Stimulated activated CD4-positive, alpha-beta T cell treated with anti-CD3 and anti-CD28 coated beads, Interleukin-15, amount 100 ng/mL, for 48 hours (primary cell): ENCODE measurements around the gene MFNG.
"Not testable (repeated sequence)": the region's sequence is repeated elsewhere in the genome, so short reads cannot be mapped to it uniquely, and the experiment has no call there.

Experiments
- DNase-seq, 2 donors: peaks; one replicate each; pipeline ENCODE4 v3.0.0-alpha.2; 2020; ENCODE audit warnings: low read depth in 2 of 2

MFNG gene, protein sequence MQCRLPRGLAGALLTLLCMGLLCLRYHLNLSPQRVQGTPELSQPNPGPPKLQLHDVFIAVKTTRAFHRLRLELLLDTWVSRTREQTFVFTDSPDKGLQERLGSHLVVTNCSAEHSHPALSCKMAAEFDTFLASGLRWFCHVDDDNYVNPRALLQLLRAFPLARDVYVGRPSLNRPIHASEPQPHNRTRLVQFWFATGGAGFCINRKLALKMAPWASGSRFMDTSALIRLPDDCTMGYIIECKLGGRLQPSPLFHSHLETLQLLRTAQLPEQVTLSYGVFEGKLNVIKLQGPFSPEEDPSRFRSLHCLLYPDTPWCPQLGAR

DNA sequence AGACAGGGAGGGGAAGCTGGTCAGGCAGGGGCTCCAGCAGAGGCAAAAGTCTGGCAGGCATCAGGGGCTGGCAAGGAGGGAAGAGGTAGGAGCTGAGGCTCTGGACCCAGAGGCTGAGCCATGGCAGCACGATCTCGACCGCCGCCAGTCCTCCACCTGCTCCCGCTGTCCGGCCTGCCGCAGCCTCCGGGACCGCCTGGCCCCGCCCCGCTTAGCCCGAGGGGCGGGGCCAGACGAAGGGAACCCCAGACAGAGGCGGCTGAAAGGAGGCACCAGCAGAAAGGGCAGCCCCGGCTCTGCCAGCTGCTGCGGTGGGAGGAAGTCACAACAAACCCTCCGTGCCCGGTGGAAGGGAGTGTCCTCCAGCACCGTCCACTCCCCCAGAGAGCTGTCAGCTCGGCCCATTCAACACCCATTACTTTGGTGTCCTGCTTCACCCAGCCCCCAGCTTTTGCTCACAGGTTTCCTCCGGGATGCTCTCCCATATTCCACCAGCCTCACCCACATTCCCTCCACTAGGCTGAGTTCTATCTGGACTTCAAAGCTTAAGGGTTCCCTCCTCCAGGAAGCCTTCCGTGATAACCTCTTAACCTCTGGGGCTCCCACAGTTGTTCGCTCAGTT, at the start of gene MFNG:
MFNG (minus strand) TSS at position 161 of the 622 bp plus-strand sequence. CDS start 207 bp downstream, outside the sequence.
- peak; percentile 62 to 74 for DNase-seq

DNA sequence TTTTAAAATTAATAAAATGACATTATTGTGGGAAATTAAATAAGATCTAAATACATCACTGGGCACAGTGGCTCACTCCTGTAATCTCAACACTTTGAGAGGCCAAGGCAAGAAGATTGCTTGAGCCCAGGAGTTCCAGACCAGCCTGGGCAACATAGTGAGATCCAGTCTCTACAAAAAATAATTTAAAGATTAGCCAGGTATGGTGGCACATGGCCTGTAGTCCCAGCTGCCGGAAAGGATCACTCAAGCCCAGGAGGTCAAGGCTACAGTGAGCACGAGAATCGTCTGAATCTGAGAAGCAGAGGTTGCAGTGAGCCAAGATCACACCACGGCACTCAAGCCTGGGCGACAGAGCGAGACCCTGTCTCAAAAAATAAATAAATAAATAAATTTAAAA, 49.0 kb upstream of the MFNG start:
- no peak for DNase-seq

DNA sequence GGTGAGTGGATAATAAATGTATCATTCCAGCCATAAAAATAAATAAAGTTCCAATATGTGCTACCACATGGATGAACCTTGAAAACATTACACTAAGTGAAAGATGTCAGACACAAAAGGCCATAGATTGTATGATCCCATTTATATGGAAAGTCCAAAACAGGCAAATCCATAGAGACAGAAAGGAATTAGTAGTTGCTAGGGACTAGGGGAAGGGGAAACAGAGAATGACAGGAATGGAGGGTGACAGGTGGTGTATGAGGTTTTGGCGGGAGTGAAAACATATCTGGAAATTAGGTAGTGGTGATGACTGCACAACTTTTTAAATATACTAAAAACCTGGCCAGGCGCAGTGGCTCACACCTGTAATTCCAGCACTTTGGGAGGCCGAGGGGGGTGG, 48.3 kb upstream of the MFNG start:
- DNase-seq: no peak

GRCh38 chr22:37533995-37534394, 47.8 kb upstream of the MFNG start:
- DNase-seq: no peak

- DNase-seq: no peak
Observed at GRCh38 chr22:37529652-37530345, 43.6 kb upstream of the MFNG start.

GRCh38 chr22:37527952-37528351, 41.8 kb upstream of the MFNG start:
- DNase-seq: not testable (repeated sequence)

DNA sequence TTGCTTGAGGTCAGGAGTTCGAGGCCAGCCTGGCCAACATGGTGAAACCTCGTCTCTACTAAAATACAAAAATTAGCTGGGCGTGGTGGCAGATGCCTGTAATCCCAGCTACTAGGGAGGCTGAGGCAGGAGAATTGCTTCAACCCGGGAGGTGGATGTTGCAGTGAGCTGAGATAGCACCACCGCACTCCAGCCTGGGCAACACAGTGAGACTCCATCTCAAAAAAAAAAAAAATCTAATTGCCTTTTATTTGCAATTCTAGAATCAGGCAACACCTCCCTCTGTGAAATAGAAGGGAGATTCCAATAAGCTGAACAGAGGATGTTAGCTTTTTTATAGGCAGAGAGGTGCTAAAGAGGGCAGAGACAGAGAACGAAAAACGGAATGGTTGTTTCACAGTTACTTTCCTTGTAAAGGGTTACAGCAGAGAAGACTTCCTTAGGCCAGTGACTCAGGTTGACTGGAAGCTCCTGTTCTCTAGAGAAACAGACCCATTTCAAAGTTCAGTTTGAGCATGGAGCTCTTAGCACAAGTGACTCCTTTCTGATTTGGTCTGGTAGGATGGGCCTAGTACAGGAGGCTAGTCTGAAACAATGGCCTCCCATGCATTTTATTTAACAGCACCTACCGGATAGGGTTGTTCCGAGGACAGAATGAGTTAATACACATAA, 41.0 kb upstream of the MFNG start:
- not testable (repeated sequence) for DNase-seq

GRCh38 chr22:37526376-37526775, 40.2 kb upstream of the MFNG start:
- DNase-seq: no peak

GRCh38 chr22:37525746-37526350, 39.7 kb upstream of the MFNG start:
- DNase-seq: no peak

- DNase-seq: no peak
Observed at GRCh38 chr22:37525073-37525745, 39.0 kb upstream of the MFNG start.

GRCh38 chr22:37522482-37522881, 36.3 kb upstream of the MFNG start:
- DNase-seq: no peak

DNA sequence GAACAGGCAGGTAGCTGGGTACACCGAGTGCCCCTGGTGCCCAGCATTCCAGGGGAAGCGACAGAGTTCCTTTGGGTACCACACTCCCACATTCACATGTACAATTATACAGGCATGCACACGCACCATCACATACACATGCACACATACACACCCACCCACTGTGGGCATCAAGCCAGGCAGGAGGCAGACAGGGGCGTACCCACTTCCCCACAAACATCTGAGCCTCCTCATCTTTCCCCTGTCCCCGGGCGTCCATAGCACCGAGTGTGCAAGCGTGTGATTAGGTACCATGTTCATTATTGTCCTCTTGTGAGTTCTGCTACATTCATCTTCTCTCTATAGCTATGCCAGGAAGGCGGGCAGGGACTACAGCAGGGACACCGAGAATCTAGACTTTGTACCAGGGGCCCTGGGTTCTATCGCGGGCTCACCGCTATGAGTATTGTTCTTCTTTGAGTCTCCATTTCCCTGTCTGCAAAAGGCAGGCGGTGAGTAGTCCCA, 35.1 kb upstream of the MFNG start:
- no peak for DNase-seq

DNA sequence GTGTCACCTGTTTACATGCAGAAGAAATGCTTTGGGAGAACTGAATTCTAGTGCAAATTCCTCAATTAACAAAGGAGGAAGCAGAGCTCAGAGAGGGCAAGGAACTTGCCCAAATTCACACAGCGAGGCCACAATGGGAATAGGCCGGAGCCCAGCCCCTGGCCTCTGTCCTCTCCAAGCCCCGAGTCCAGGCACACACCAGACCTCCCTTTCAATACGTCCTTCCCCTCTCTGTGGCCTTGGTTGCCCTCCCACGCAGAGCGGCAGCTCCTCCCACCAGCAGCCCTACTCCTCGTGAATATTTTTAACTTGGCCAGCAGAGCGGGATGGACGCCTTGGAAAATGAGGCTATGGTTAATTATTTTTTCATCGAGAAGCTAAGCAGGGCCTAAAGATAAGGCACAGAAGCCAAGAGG, 34.6 kb upstream of the MFNG start:
- no peak for DNase-seq

GRCh38 chr22:37519268-37520195, 33.3 kb upstream of the MFNG start, which contains the start of gene CARD10:
Gene CARD10, minus strand, starts transcription at chr22:37519415. Its CDS starts 215 bp downstream, at chr22:37519200.
- DNase-seq: no peak

DNA sequence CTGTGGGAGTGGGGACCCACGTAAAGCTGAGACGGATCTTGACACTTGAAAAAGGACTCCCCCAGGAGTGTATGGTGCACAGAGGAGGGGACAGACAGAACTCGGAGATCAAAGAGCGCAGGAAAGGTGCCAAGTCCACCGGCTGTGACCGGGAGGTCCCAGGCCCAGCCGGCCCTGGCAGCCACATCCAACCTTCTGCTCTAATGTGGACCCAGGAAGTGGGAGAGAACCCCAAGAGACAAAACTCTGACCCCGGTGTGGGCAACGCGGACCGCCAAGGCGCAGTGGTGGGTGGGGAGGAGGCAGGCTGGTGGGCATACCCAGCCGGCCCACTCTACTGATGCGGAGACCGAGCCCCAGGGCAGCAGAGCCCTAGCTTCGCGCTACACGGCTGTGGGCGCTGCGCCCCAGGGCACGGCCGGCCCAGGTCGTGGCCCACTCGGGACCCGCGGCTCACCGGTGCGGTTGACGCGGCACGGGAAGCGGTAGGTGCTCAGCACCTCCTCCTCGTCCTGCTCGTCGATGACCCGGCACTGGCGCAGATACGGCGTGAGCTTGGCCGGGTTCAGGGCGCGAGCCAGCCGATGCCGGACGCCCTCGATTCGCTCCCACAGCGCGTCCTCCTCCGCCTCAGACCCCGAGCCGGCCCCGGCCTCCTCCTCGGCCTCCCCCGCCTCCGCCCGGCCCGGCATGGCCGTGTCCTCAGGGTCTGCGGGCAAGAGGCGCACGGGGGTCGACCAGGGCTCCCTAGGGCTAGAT, 32.5 kb upstream of the MFNG start:
- DNase-seq: no peak

DNA sequence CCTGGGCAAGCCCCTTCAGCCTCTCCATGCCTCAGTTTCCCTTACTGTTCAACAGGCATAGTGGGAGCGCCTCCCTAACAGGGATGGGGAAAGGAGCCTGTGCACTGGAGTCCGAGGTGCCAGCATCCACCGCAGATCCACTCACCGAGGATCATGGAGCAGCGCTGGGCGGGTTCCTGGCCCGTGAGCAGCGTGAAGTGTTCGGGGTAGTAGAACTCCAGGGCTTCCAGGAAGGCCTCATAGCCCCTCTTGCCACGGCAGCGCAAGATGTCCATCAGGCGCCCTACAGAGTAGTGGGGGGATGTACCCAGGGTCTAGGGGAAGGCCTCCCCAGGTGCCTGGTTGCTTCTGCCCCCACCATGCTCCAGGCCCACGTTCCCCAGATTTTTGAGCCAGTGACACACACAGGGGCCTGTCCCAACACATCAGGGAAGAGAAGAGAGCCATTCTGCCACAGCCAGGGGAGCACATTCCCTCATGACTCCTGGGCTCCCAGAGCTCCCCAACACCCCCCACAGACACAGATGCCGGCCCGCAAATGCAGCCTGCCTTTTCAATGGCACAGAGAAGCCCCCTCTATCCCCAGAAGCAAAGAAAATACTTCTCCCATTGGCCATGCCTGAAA, 31.8 kb upstream of the MFNG start:
- DNase-seq: no peak

GRCh38 chr22:37516456-37516855, 30.3 kb upstream of the MFNG start:
- no peak for DNase-seq

DNA sequence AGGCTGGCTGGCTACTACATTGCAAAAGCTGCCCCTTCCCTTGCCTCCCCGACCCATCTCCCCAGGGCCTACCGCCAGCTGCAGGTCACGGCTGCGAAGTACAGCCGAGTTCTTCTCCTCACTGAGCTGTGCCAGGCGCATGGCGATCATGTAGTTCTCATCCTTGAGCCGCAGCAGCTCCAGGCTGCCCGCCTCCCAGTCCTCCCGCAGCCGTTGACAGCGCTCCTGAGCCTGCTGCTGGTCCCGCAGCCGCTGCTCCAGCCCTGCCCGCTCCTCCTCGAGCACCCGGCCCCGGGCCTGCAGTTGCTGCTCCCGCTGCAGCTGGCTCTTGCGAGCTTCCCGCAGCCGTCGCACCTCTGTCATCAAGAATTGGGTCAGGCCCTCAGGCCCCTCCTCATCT, 29.7 kb upstream of the MFNG start:
- DNase-seq: no peak
